Occipital lobe (tissue), 2 donors: ENCODE results near the gene VCAN. TPM values are rescaled to one million over a fixed set of nuclear protein-coding genes. Genes with fewer than 3 reads are reported as not detected.

Source experiments
- DNase-seq: peaks from one replicate; lab custom pipeline; 2025; lab: John Stamatoyannopoulos, UW
- total RNA-seq: library from RNA; depleted of rRNA; stranded (reverse); fragments of >200 nt; gene quantifications from one replicate; pipeline ENCODE4 v1.2.3, GENCODE V29; 2014

The VCAN gene
- total RNA-seq, 1 donor from 2014 or later = 228 TPM

DNA sequence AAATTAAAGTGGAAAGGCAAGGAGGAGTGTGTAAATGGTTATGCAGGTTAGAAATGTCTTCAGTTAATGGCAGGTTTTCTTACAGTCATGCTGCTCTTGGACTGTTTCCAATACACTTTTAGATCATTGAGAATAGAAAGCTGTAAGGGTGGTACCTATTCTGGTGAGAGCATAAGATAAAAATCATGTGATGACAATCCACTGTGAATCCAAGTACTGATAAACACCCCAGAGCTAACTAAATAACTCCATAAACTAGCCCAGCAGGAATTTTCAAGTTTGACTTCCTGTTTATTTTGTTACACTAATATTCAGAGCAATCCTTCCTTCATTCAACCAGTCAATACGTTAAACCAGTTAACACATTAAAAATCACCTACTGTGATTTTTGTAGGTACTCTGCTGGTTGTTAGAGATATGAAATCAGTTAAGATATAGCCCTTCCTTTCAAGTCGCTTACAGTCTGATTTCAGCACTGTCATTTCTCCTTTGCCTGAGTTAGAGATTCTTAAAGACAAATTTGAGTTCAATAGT, 22.6 kb downstream of the VCAN start:
- DNase-seq = no peak

DNA sequence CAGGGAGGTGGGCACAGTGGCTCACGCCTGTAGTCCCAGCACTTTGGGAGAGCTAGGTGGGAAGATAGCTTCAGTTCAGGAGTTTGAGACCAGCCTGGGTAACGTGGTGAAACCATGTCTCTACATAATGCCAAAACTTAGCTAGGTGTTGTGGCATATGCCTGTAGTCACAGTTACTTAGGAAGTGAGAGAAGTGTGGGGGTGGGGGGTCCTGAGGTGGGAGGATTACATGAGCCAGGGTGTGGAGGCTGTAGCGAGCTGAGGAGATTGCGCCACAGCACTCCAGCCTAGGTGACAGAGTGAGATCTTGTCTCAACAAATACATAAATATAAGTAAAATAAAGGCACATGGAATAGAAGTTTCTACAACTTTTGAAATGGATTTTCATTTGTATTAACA, 23.1 kb downstream of the VCAN start:
- DNase-seq = no peak

DNA sequence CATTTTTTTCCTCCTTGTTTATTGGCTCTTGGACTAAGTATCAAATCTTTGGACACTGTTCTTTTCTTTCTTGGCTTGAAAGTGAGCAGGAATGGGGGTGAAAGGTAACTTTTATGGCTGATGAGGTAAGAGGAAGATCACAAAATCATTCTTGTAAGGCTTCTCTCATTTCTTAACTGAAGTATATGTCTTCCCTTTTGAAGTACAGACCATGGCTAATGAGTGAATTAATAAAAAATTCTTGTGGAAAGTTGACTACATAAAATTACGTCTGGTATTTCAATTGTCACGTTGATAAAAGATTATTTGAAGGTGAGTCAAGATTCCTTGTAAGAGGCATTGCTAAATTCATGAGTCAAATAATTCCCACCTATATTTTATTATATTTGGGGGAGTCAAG, 25.1 kb downstream of the VCAN start:
- DNase-seq = no peak

DNA sequence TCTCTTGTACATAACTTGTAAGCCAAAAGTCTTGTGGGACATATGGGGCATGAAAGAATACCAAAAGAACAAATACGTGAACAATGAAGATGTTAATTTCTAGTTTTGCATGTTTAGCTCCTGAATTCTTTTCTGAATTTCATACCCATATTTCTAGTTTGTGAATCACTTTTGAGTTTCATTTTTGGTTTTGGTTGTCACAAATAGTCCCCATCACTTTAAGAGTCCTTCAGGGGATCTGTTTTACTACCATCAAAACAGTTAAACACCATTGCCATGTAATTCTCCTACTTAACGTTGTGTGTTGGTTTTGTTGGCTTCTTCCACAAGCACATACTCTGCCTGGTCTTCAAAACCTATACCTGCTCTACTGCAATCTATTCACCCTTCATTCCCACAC, 27.0 kb downstream of the VCAN start:
- DNase-seq = no peak

DNA sequence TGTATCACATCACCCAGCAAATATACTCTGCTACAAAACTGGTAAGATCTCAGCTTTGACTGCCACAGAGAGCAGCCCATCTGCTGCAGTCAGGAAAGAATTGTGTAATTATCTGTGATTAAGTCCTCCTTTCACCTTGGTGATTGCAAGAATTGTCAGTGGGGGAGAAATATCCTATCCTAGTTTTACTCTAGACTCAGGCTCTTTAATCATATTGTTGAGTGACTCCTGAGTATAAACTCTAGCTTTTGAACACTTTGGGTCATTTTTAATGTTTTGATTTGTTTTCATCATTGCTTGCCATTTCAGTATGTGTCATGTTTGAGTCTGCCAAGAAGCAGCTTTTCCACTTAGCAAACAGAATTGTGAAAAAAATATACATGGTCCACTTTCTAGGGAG, 32.1 kb downstream of the VCAN start:
- no peak for DNase-seq

DNA sequence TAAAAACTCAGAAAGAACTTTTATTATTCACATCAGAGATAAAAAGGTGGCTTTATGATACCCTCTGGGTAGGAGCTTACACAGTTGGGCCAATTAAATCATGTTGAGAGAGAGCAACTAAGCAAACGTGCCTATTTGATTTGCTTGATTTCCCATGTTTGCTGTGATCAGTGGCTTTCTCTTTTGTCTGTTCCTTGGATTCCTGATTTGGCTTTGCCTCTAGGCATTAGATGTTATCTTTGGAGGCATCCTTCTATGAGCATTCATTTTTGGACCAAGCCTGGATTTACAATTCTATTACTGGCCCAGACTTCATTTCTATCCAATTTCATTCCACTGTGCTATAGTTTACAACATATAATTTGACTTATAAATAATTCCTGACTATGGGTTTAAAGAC, 35.9 kb downstream of the VCAN start:
- no peak for DNase-seq

DNA sequence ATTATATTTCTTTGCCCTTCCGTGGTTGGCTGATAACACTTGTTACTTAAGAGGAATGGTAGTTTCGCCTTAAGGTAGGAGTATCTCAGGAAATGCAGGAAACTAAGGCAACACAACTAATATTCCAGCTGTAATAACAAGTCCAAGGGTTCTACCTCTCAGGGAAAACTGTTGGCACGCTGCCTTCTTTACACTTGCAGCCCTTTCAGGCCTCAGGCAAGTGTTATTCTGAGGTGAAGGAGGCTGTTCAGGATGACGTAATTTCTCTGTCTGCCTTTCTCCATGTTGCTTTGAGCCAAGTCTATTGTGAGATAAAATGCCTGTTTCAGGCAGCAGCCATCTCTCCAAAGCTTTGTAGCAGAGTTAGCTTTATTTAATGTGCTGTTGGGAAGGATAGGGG, 38.0 kb downstream of the VCAN start:
- DNase-seq = no peak

DNA sequence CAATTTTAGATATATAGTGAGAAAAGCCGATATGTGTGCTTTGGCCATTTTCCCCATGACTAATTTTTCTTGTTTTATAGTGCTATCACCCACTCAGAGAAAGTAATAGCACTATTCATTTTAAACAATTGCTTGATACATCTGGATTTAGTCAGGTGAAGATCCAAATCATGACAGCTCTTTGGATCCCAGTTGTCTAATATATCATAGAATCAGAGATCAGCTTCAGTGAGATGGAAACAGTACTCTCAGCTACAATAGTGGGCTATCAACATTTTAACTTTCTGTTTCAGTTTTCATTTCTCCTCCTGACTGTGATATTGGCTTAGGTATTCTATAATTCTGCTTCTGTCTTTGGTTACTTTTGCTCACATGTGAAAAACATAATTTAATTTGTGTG, 38.7 kb downstream of the VCAN start:
- DNase-seq = no peak

DNA sequence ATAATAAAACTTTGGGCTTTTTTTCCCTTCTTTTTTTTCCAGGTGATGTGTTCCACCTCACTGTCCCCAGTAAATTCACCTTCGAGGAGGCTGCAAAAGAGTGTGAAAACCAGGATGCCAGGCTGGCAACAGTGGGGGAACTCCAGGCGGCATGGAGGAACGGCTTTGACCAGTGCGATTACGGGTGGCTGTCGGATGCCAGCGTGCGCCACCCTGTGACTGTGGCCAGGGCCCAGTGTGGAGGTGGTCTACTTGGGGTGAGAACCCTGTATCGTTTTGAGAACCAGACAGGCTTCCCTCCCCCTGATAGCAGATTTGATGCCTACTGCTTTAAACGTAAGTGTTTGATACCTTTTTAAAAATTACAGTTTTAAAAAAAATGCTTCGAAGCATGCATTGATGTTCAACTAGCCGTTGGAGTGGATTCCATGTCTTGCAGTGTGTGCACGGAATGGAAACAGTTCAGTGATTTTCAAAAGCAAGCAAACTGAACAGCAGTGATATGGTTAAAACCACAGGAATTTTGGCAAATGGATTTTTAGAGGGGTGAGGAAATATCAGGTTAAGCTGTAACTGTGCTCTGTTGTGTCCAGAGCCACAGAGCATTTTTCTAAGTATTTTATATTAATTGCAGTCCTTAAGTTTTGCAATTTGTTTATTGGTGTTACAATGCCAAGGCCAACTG, 40.7 kb downstream of the VCAN start:
- DNase-seq = no peak

DNA sequence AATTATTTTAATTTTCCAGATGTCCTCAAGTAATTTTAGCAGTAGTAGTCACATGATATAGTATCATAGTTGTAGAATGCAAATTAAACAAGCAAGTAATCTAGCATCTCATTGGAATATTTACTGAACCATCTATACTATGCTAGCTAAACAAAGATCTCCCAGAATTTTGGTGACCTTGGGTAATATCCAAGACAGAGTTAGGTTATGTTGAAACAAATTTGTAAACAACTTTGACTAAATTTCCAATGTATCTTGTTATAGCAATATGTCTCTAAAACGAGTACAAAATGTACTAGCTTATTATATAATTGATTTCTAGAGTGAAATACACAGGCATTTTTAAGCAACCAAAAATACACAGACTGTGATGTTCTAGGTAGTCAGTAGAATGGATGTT, 41.5 kb downstream of the VCAN start:
- DNase-seq = no peak

DNA sequence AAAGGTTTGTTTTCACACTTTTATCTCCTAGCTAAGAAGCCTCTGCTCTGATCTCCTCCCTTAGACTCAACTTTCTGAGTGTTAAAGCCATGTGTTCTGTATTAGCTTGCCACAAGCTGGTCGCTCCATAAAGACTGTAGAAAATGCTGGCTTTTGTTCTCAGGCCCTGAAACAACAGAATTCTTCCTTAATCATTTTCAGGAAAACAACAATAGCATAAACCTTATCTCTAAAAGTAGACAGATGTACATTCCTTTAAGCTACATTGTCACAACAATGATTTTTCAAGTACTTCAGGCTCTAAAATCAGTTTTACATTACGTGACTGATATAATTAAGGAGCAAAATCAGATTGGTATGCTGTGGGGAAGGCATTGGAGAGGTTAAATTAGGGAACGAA, 41.9 kb downstream of the VCAN start:
- no peak for DNase-seq

DNA sequence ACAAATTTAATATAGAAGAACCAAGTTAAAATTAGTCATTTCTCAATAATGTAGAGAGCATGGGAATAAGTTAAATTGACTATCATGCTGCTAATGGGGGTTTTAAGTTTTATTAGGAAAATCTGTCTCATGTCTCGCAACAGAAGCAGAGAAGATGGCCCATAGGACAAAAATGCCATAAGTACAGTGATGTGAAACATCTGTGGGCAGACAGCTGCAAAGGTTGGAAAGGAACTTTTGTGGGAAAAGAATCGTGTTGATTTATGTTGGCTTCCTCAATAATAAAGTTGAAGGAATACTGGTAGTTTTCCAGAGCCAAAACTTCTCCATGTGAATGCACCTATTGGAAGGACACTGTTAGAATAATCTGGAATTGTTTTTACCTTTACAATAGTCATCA, 44.8 kb downstream of the VCAN start:
- DNase-seq = no peak

DNA sequence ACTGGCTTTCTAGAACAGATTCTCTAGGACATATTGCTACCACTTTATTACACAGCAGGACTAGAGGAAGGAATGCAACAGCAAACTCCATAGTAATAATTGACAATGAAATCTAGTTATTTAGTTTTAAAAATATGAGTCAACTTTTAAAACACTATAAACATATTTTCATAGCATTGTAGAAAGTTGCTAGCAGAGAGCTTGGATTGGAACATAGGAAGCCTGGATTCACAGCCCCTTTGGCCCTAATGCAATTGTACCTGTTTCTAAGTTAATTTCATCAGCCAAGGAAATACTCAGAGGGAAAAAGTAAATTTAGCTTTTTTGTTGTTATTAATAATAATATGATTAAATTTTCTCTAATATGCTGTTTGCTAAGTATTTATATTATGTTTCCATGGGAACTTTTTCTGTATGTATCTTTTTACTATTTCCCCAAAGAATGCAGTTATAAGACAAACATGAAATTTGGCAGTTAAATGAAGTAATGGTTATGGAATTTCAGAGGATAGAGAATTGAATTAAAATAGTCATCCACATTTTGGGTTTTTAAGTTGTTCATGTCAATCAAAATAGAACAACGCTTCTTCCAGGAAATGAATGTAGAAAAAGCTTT, 45.6 kb downstream of the VCAN start:
- DNase-seq = no peak

DNA sequence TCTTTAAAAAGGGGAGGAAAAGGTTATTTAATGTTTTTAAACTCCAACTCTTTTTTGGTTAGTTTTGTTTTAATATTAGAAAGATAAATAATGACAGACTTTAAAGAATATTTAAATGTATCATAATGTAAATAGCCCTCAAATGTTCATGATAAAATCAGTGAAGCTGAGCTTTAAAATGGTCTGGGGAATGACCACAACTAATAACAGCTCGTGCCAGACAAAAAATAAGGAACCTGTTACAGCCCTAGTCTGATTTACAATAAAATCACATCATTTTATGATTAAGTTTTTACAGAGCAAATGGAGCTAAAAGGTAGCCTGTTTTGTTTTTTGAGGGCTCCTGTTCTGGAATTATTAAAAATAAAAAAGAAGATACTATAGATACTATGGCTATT, 46.1 kb downstream of the VCAN start:
- DNase-seq = no peak

DNA sequence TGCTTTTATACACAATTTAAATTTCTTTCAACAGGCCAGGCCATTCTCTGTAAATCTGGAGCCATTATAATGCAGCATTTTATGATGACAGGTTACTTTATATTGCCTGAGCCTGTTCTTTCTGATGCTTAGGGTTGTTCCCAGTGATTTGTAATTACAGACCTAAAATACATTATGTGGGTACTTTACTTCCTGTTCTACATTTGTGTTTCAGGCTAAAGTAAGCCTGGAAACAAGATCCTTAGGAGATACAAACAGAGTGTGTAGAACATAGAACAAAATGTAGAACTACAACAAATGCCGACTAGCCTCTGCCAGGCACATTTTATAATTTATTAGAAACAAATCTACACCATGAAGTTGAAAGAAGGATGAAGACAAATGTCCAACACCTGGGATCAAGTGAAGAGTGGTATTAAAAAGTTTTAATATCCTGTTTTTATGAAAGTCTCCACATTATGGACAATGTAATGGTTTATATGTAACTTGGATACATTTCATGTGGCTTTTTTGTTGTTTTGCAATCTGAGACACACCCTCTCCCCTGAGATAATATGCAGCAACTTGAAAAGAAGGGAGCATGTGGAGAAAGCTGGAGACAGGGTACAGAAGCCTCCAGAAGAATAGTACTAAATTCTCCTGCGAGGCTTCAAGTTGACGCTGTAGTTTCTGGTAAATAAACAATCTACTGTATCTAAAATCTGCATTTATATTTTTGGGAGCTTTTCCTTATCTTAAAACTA, 46.9 kb downstream of the VCAN start:
- DNase-seq = no peak

DNA sequence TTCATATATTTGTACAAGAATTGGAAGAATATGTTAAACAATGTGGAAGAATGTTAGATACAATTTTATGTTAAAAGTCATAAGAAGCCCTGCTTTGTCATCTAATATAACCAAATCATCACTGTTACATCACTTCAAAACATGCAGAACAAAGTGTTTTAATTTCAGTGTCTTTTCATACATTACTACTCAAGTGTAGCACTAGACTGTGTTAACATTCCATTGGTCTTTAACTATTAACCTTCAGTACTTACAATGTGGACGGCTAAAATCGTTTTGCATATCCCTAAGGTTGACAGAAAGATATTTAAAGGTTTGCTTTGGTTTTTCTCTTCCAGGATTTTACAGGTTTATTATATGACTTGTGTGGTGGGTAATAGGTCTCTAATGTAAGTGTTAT, 50.9 kb downstream of the VCAN start:
- no peak for DNase-seq

DNA sequence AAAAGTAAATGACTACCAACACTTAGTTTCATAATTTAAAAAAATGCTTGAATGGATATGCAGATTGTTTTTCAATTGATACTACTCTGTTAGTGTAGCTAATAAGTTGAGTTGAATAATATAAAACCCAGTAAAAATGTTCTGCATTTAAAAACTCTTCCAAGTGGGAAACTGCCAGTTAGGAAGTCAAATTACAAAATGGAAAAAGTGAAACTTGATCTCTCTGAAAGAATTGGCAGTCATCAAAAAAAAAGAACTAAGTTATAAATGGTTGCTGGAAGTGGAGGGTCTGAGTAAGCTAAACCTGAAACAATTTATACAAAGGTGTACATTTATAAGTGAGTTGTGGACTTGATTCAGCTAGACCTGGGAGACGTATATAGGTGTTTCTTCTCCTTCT, 52.4 kb downstream of the VCAN start:
- DNase-seq = no peak

DNA sequence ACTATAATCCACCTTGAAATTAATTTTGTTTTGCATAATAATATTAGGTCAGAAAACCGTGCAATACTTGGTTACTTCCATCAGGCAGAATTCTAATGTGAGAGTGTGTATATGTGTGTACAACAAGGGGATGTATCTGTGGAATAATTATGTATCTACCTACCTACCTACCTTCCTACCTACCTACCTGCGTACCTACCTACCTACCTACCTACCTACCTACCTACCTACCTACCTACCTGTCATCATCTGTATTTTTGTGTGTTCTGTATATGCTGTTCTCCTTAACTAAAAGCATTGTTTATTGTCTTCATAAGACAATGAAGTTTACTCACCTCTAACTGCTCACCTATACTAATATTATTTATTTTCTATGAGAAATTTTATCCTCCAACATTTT, 52.8 kb downstream of the VCAN start:
- no peak for DNase-seq

DNA sequence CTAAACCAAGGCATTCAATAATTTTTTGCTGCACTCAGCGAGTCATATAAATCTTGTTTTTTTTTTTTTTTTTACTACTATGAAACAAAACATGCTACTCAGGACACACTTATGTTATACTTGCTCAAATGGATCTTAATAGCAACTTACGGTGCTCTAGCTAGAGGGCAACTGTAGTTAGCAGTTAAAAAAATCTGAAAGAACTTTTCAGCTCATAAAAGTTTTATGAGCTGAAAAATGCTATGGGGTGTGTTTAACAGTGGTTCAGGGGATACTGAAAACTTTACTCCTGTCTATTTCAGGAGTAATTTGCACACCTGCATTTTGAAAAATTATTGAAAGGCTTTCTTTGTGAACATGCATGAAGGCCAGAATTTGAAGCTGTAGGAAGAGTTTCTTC, 53.4 kb downstream of the VCAN start:
- DNase-seq = no peak

DNA sequence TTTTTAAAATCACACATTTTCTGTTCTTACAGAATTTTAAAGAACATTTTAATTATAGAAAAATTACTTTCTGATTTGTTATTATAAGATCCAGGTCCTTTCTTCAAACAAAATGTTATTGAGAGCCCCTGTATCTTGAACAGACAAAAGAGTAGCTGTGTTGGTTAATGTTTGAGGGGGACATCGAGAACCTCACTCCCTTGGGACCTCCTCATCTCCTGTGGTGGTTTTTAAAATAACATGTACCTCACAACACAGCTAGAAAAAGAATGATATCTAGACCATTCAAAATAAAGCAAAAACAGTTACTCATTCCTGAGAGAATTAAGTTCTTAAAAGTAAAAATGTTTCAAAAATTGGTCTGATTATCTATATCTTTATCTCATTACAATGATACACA, 54.7 kb downstream of the VCAN start:
- no peak for DNase-seq

DNA sequence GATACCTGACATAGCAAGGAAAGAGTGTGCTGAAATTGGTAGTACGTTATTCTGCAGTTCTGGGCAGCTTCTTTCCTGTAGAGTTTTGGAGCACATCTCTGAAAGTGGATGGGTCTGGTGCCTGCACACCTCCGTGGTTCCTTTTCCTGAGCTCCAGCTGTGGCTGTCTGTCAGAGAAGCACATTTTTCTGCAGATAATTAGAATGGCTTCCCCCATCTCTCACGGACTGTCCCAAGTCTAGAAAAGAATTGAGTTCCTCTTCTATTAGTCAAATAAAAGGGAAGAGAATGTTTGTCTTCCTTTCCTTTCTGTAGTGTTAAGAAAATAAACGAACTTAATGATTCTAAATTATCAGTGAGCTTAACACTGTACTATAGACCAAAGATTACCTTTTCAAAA, 55.7 kb downstream of the VCAN start:
- DNase-seq = no peak

DNA sequence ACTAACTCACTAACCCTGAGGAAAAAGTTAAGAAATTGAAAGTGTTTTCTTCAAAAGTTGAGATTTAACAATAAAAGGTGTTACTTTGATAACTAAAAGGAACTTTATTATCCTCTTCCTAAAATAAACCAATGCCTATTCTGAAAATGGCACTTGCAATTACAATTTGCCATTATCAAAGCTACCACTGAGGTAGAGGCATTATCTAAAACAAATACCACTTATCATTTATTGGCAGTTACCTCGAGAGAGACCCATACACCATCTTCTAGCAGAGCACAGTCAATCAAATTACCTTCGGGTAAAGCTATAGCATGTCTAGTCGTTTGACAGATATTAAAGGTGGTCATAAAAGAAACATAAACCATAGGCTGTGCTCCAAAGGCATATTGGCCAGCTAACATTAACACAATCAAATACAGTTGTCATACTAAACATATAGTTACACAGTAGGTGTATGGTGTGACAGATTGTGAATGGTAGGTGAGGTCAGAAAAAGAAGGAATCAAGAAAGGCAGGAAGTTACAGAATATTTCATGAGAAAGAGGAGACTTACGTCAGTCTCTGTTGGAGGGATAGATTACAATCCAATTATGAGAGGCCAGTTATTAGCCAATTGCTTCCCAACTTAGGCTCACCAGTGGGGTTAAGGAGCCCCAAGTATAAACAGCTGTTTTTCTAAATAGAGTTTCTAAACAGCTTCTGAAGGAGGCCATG, 56.3 kb downstream of the VCAN start:
- no peak for DNase-seq
